Tibial nerve (tissue), 4 donors: ENCODE results near the gene ANO10. TPM values are rescaled to one million over a fixed set of nuclear protein-coding genes. Genes with fewer than 3 reads are reported as not detected.
"Not testable (repeated sequence)": the region's sequence is repeated elsewhere in the genome, so short reads cannot be mapped to it uniquely, and the experiment has no call there.

ENCODE experiments used
- DNase-seq, 2 donors: peaks; one replicate each; pipeline ENCODE4 v3.0.0-alpha.2; 2019; ENCODE audit warnings: low spot score in 2 of 2
- H3K27ac ChIP-seq, 4 donors: fragments of 200-600 bp; sonication (generic) in 3 of 4; one replicate each; pipeline ENCODE4 v1.5.1; 2017 to 2019; ENCODE audit warnings: mild to moderate bottlenecking in 1 of 4
- H3K27me3 ChIP-seq, 2 donors: fragments of 200-600 bp; sonication (generic) in 1 of 2; one replicate each; pipeline versions ENCODE4 v1.5.1 to v1.6.0; 2017 to 2019
- H3K36me3 ChIP-seq, 3 donors: fragments of 200-600 bp; sonication (generic); one replicate each; pipeline ENCODE4 v1.5.1; 2018 to 2019
- H3K4me1 ChIP-seq, 4 donors: fragments of 200-600 bp; sonication (generic) in 3 of 4; one replicate each; pipeline ENCODE4 v1.5.1; 2017 to 2019
- H3K4me3 ChIP-seq, 4 donors: fragments of 200-600 bp; sonication (generic) in 3 of 4; one replicate each; pipeline ENCODE4 v1.5.1; 2017 to 2019; ENCODE audit warnings: mild to moderate bottlenecking in 1 of 4, moderate library complexity in 1 of 4
- H3K9me3 ChIP-seq, 4 donors: fragments of 200-600 bp; sonication (generic) in 3 of 4; one replicate each; pipeline ENCODE4 v1.5.1; 2017 to 2019
- CTCF ChIP-seq, 5 experiments: fragments of 200-600 bp in 3 of 5; fragments of 450-650 bp in 2 of 5; sonication (generic) in 3 of 5; IDR thresholded peaks; one replicate each; pipeline ENCODE4 v1.5.1; 2016 to 2019; ENCODE audit warnings: antibody characterized with exemption in 5 of 5, mild to moderate bottlenecking in 3 of 5, moderate library complexity in 2 of 5
- EP300 ChIP-seq, 2 donors: sonication (generic); formaldehyde crosslinking; IDR thresholded peaks; one replicate each; pipeline ENCODE4 v1.6.1; 2017; ENCODE audit warnings: antibody characterized with exemption in 2 of 2, mild to moderate bottlenecking in 1 of 2
- POLR2A ChIP-seq, 2 donors: fragments of 450-650 bp; IDR thresholded peaks; one replicate each; pipeline ENCODE4 v1.6.1; 2017; ENCODE audit warnings: antibody characterized with exemption in 2 of 2, mild to moderate bottlenecking in 2 of 2, moderate library complexity in 2 of 2
- WGBS, 2 donors: methylation state at CpG; one replicate each; pipeline ENCODE4 v1.1.5; 2018; 5-methylcytosine and 5-hydroxymethylcytosine counted together
- total RNA-seq, 4 donors: library from RNA; depleted of rRNA; stranded (reverse); fragments of >200 nt; gene quantifications; one replicate each; pipeline ENCODE4 v1.1.0, GENCODE V29; 2016

ANO10 gene
- total RNA-seq, 4 donors from 2014 or later = 19.4 to 28.8 (median 21.2) TPM

- no peak for DNase-seq
- H3K4me1 ChIP-seq = peaks cover 0 to 5% (median 0%) of the 10 kb centered on the region in 4 donors
- no peaks in the 10 kb centered on the region for H3K27me3 ChIP-seq
- H3K27ac ChIP-seq = no peak overlapping the region
- H3K4me3 ChIP-seq = no peak overlapping the region
- H3K9me3 ChIP-seq = peaks cover 0 to 5% (median 0%) of the 10 kb centered on the region in 4 donors
- H3K36me3 ChIP-seq = peaks cover 0 to 18% (median 0%) of the 10 kb centered on the region in 3 donors
- no peak for TF ChIP-seq EP300 (IDR thresholded peaks at IDR 0.05)
- no peak for TF ChIP-seq POLR2A (IDR thresholded peaks at IDR 0.05)
- TF ChIP-seq CTCF (IDR thresholded peaks at IDR 0.05) = no peak
These were observed 156.7 kb downstream of the ANO10 start for GRCh38 chr3:43465109-43465508.

- not testable (repeated sequence) for H3K4me3 ChIP-seq, H3K27ac ChIP-seq, H3K9me3 ChIP-seq, H3K4me1 ChIP-seq, DNase-seq, H3K27me3 ChIP-seq
- 88 to 95% methylated on average over 3 of the region's 3 CpGs for WGBS, 2 donors
- H3K36me3 ChIP-seq = peaks cover 0 to 18% (median 0%) of the 10 kb centered on the region in 3 donors
These were observed 159.2 kb downstream of the ANO10 start for GRCh38 chr3:43462566-43462965.

GRCh38 chr3:43461345-43461744 lies 160.5 kb downstream of the ANO10 start:
- no peak overlapping the region for H3K27ac ChIP-seq
- 86 to 98% methylated on average over 2 of the region's 2 CpGs for WGBS, 2 donors
- H3K36me3 ChIP-seq = peaks cover 0 to 18% (median 0%) of the 10 kb centered on the region in 3 donors
- H3K9me3 ChIP-seq = peaks cover 0 to 5% (median 0%) of the 10 kb centered on the region in 4 donors
- no peaks in the 10 kb centered on the region for H3K4me1 ChIP-seq
- no peak for DNase-seq
- no peaks in the 10 kb centered on the region for H3K27me3 ChIP-seq
- TF ChIP-seq CTCF (IDR thresholded peaks at IDR 0.05) (no peak), POLR2A (IDR thresholded peaks at IDR 0.05) (no peak), EP300 (IDR thresholded peaks at IDR 0.05) (no peak)
- no peak overlapping the region for H3K4me3 ChIP-seq

GRCh38 chr3:43457038-43457437 lies 164.8 kb downstream of the ANO10 start:
- not testable (repeated sequence) for H3K4me1 ChIP-seq, H3K9me3 ChIP-seq, H3K4me3 ChIP-seq, H3K27ac ChIP-seq, H3K36me3 ChIP-seq, H3K27me3 ChIP-seq, DNase-seq
- WGBS, 2 donors = 58 to 67% methylated on average over 1 of the region's 1 CpG

GRCh38 chr3:43455233-43455632 lies 166.6 kb downstream of the ANO10 start:
- TF ChIP-seq POLR2A (IDR thresholded peaks at IDR 0.05) (no peak), EP300 (IDR thresholded peaks at IDR 0.05) (no peak), CTCF (IDR thresholded peaks at IDR 0.05) (no peak)
- H3K4me3 ChIP-seq = no peak overlapping the region
- no peaks in the 10 kb centered on the region for H3K9me3 ChIP-seq
- no peaks in the 10 kb centered on the region for H3K4me1 ChIP-seq
- H3K36me3 ChIP-seq = no peaks in the 10 kb centered on the region
- no peak for DNase-seq
- WGBS, 2 donors = 75 to 90% methylated on average over 1 of the region's 1 CpG
- no peaks in the 10 kb centered on the region for H3K27me3 ChIP-seq
- H3K27ac ChIP-seq = no peak overlapping the region

GRCh38 chr3:43453981-43454380 lies 167.8 kb downstream of the ANO10 start:
- Histone ChIP-seq H3K27ac (no peak overlapping the region), H3K4me1 (no peaks in the 10 kb centered on the region), H3K36me3 (no peaks in the 10 kb centered on the region), H3K27me3 (no peaks in the 10 kb centered on the region), H3K4me3 (no peak overlapping the region), H3K9me3 (no peaks in the 10 kb centered on the region)
- TF ChIP-seq EP300 (IDR thresholded peaks at IDR 0.05) = no peak
- no peak for TF ChIP-seq POLR2A (IDR thresholded peaks at IDR 0.05)
- TF ChIP-seq CTCF (IDR thresholded peaks at IDR 0.05) = no peak
- WGBS, 2 donors = 43 to 55% methylated on average over 1 of the region's 1 CpG
- DNase-seq = no peak
